Measurements from ENCODE around the gene DNAJC2. TPM values are rescaled to one million over a fixed set of nuclear protein-coding genes. Genes with fewer than 3 reads are reported as not detected.
A peak's percentile ranks its signal among the peaks of the same experiment; 100 is the strongest.

The DNAJC2 gene
- total RNA-seq (2022) (71.6 and 73.0 TPM in 2 replicates), Bru-seq, nascent RNA (percentile 91 among the genes with signal in this experiment), BruChase-seq, experiment 1, labeled RNA remaining after a 2-hour chase (percentile 86 among the genes with signal in this experiment), BruChase-seq, experiment 2, labeled RNA remaining after a 6-hour chase (percentile 93 among the genes with signal in this experiment)
- long read RNA-seq, transcript DNAJC2-203 (17 exons, 2,167 nt), result major isoform, 82 of 152 reads
- long read RNA-seq, partial matches to known transcripts, result 9 of 152 reads
- long read RNA-seq, other reads (novel, unspliced or antisense), result 60 of 152 reads

GRCh38 chr7:103344453-103345149, at the start of gene DNAJC2:
Gene DNAJC2, minus strand, starts transcription at chr7:103344767. Its CDS starts 145 bp downstream, at chr7:103344622.
- ChIA-PET CTCF (no interaction called here), POLR2A (no interaction called here)
- Histone ChIP-seq H3K36me3 (ENCODE audit: control insufficient read depth, insufficient read depth, low read length) (no peaks in the 10 kb centered on the region; the same call in none of the 2 replicates), H3K4me3 (ENCODE audit: low read depth, low read length) (peak within 1 kb of the TSS; percentile 84), H3K9me3 (no peaks in the 10 kb centered on the region), H3K27me3 (replicated peaks; ENCODE audit: control insufficient read depth, insufficient read depth, low read length) (no peaks in the 10 kb centered on the region), H3K4me1 (peaks cover 20% of the 10 kb centered on the region; the same call in 1 of the 2 replicates)
- DNase-seq, result peak; percentile 86 to 91
- no peak for TF ChIP-seq CTCF (IDR thresholded peaks at IDR 0.05; ENCODE audit: insufficient read depth in 1 of 2, low read depth in 1 of 2, low read length in 1 of 2, severe bottlenecking in 1 of 2, unreplicated experiment in 1 of 2)
- no TSS peak for BruUV-seq (replicated peaks)
- no peaks in the 10 kb centered on the region for H3K9me3 Mint-ChIP-seq (ENCODE audit: unreplicated experiment)
- H3K4me3 Mint-ChIP-seq (ENCODE audit: unreplicated experiment), result peak within 1 kb of the TSS; percentile 100
- H3K27me3 Mint-ChIP-seq (ENCODE audit: insufficient read depth, unreplicated experiment), result no peaks in the 10 kb centered on the region
- H3K36me3 Mint-ChIP-seq (ENCODE audit: insufficient read depth, unreplicated experiment), result peaks cover 58% of the 10 kb centered on the region
- H3K4me1 Mint-ChIP-seq (ENCODE audit: low read depth, unreplicated experiment), result peaks cover 21% of the 10 kb centered on the region
- H3K27ac Mint-ChIP-seq (ENCODE audit: unreplicated experiment), result peak within 1 kb of the TSS; percentile 99
- intact Hi-C loops (cut with micrococcal nuclease; ENCODE audit: unreplicated experiment), result loop anchor here (1.0 kb wide), 1 partner anchor 47 kb away; the partner anchor contains the start of gene PMPCB

GRCh38 chr7:103391976-103392375, 47.4 kb upstream of the DNAJC2 start:
- H3K9me3 Mint-ChIP-seq (ENCODE audit: unreplicated experiment), result no peaks in the 10 kb centered on the region
- BruUV-seq (replicated peaks), result no TSS peak
- no peaks in the 10 kb centered on the region for H3K27me3 Mint-ChIP-seq (ENCODE audit: insufficient read depth, unreplicated experiment)
- Histone ChIP-seq H3K27me3 (replicated peaks; ENCODE audit: control insufficient read depth, insufficient read depth, low read length) (no peaks in the 10 kb centered on the region), H3K9me3 (no peaks in the 10 kb centered on the region), H3K4me1 (no peaks in the 10 kb centered on the region), H3K4me3 (ENCODE audit: low read depth, low read length) (no peak overlapping the region), H3K36me3 (ENCODE audit: control insufficient read depth, insufficient read depth, low read length) (no peaks in the 10 kb centered on the region)
- H3K4me1 Mint-ChIP-seq (ENCODE audit: low read depth, unreplicated experiment), result no peaks in the 10 kb centered on the region
- no peak overlapping the region for H3K4me3 Mint-ChIP-seq (ENCODE audit: unreplicated experiment)
- CTCF ChIA-PET, result interaction anchor here (0.6 kb wide), 1 partner anchor 94 kb away, joined by 3 read pairs; no protein-coding TSS in a partner anchor
- no peak overlapping the region for H3K27ac Mint-ChIP-seq (ENCODE audit: unreplicated experiment)
- POLR2A ChIA-PET, result no interaction called here
- DNase-seq, result no peak
- H3K36me3 Mint-ChIP-seq (ENCODE audit: insufficient read depth, unreplicated experiment), result no peaks in the 10 kb centered on the region
- no peak for TF ChIP-seq CTCF (IDR thresholded peaks at IDR 0.05; ENCODE audit: insufficient read depth in 1 of 2, low read depth in 1 of 2, low read length in 1 of 2, severe bottlenecking in 1 of 2, unreplicated experiment in 1 of 2)
- intact Hi-C loops (cut with micrococcal nuclease; ENCODE audit: unreplicated experiment), result no loop called here

- ChIA-PET CTCF (interaction anchor here (0.6 kb wide), 1 partner anchor 93 kb away, joined by 3 read pairs; no protein-coding TSS in a partner anchor), POLR2A (no interaction called here)
- Mint-ChIP-seq H3K27ac (ENCODE audit: unreplicated experiment) (no peak overlapping the region), H3K4me1 (ENCODE audit: low read depth, unreplicated experiment) (no peaks in the 10 kb centered on the region), H3K9me3 (ENCODE audit: unreplicated experiment) (no peaks in the 10 kb centered on the region), H3K27me3 (ENCODE audit: insufficient read depth, unreplicated experiment) (no peaks in the 10 kb centered on the region), H3K4me3 (ENCODE audit: unreplicated experiment) (no peak overlapping the region), H3K36me3 (ENCODE audit: insufficient read depth, unreplicated experiment) (no peaks in the 10 kb centered on the region)
- Histone ChIP-seq H3K9me3 (no peaks in the 10 kb centered on the region), H3K27me3 (replicated peaks; ENCODE audit: control insufficient read depth, insufficient read depth, low read length) (no peaks in the 10 kb centered on the region), H3K4me3 (ENCODE audit: low read depth, low read length) (no peak overlapping the region), H3K36me3 (ENCODE audit: control insufficient read depth, insufficient read depth, low read length) (no peaks in the 10 kb centered on the region), H3K4me1 (no peaks in the 10 kb centered on the region)
- no peak for DNase-seq
- intact Hi-C loops (cut with micrococcal nuclease; ENCODE audit: unreplicated experiment), result no loop called here
- no peak for TF ChIP-seq CTCF (IDR thresholded peaks at IDR 0.05; ENCODE audit: insufficient read depth in 1 of 2, low read depth in 1 of 2, low read length in 1 of 2, severe bottlenecking in 1 of 2, unreplicated experiment in 1 of 2)
- no TSS peak for BruUV-seq (replicated peaks)
Measured at GRCh38 chr7:103391150-103391549, 46.6 kb upstream of the DNAJC2 start.
